ENCODE measurements around the gene EDEM2. TPM values are rescaled to one million over a fixed set of nuclear protein-coding genes. Genes with fewer than 3 reads are reported as not detected.

The EDEM2 gene
- total and polyA plus RNA-seq, 2 of the 13 experiments (the other 11 are each of a cell fraction or from before 2014, with no cell fraction given), result 33.1 to 46.9 TPM

GRCh38 chr20:35092524-35093266 lies 54.4 kb downstream of the EDEM2 start, which contains the start of gene TRPC4AP (continued):
- TF ChIP-seq NFAT5 (CRISPR knock-in tag; IDR thresholded peaks at IDR 0.05) (peak; percentile 98), ZNF782 (CRISPR knock-in tag; IDR thresholded peaks at IDR 0.05; ENCODE audit: borderline replicate concordance) (peak; percentile 96), ZNF350 (CRISPR knock-in tag; IDR thresholded peaks at IDR 0.05; ENCODE audit: borderline replicate concordance, low read depth) (peak; percentile 98), RNF2 (conservative IDR thresholded peaks at IDR 0.05; ENCODE audit: low read depth) (peak; percentile 99), ZBTB38 (CRISPR knock-in tag; IDR thresholded peaks at IDR 0.05) (peak; percentile 97), KAT7 (CRISPR knock-in tag; IDR thresholded peaks at IDR 0.05; ENCODE audit: borderline replicate concordance) (peak; percentile 29), ZNF383 (CRISPR knock-in tag; IDR thresholded peaks at IDR 0.05; ENCODE audit: borderline replicate concordance) (peak; percentile 91; the same call in 1 of the 2 replicates), ZNF143 (CRISPR knock-in tag; IDR thresholded peaks at IDR 0.05) (peak; percentile 97), SNAPC2 (CRISPR knock-in tag; IDR thresholded peaks at IDR 0.05) (no peak; the same call in 1 of the 2 replicates), CHCHD3 (CRISPR knock-in tag; IDR thresholded peaks at IDR 0.05) (peak; percentile 98), ZNF766 (CRISPR knock-in tag; IDR thresholded peaks at IDR 0.05; ENCODE audit: borderline replicate concordance) (peak; percentile 96), HOXA7 (CRISPR knock-in tag; IDR thresholded peaks at IDR 0.05) (no peak), ETV5 (CRISPR knock-in tag; IDR thresholded peaks at IDR 0.05; ENCODE audit: borderline replicate concordance) (peak; percentile 87), NFE2L1 (CRISPR knock-in tag; IDR thresholded peaks at IDR 0.05; ENCODE audit: borderline replicate concordance) (no peak; the same call in 1 of the 2 replicates), AGO2 (optimal IDR thresholded peaks at IDR 0.05; ENCODE audit: low read depth, low read length) (peak; percentile 85), SOX13 (IDR thresholded peaks at IDR 0.05) (no peak; the same call in 1 of the 2 replicates), SOX13 (CRISPR knock-in tag; conservative IDR thresholded peaks at IDR 0.05 in 1 of 2, IDR thresholded peaks at IDR 0.05 in 1 of 2) (peak in 1 of 2 experiments; percentile 56; a peak in 2 of 4 replicates), ZFYVE20 (CRISPR knock-in tag; IDR thresholded peaks at IDR 0.05; ENCODE audit: borderline replicate concordance, low read depth) (0 out of 2 replicates have a peak, but pooled peaks have one; percentile 87), FOXC1 (CRISPR knock-in tag; IDR thresholded peaks at IDR 0.05; ENCODE audit: borderline replicate concordance) (peak; percentile 95), SP4 (CRISPR knock-in tag; IDR thresholded peaks at IDR 0.05) (peak; percentile 94), MEIS1 (CRISPR knock-in tag; IDR thresholded peaks at IDR 0.05; ENCODE audit: borderline replicate concordance) (peak; percentile 70), REPIN1 (CRISPR knock-in tag; IDR thresholded peaks at IDR 0.05; ENCODE audit: borderline replicate concordance, low read depth) (peak; percentile 93)
- TF ChIP-seq, protein P1, sequence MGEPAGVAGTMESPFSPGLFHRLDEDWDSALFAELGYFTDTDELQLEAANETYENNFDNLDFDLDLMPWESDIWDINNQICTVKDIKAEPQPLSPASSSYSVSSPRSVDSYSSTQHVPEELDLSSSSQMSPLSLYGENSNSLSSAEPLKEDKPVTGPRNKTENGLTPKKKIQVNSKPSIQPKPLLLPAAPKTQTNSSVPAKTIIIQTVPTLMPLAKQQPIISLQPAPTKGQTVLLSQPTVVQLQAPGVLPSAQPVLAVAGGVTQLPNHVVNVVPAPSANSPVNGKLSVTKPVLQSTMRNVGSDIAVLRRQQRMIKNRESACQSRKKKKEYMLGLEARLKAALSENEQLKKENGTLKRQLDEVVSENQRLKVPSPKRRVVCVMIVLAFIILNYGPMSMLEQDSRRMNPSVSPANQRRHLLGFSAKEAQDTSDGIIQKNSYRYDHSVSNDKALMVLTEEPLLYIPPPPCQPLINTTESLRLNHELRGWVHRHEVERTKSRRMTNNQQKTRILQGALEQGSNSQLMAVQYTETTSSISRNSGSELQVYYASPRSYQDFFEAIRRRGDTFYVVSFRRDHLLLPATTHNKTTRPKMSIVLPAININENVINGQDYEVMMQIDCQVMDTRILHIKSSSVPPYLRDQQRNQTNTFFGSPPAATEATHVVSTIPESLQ (CRISPR knock-in tag; conservative IDR thresholded peaks at IDR 0.05), result 0 out of 2 replicates have a peak, but pooled peaks have one; percentile 31

Measured in HepG2 (cell line).